Activated CD8-positive, alpha-beta T cell treated with anti-CD3 and anti-CD28 coated beads for 36 hours (primary cell): ENCODE measurements around the gene PXDN. TPM values are rescaled to one million over a fixed set of nuclear protein-coding genes. Genes with fewer than 3 reads are reported as not detected.
"Not testable (repeated sequence)": the region's sequence is repeated elsewhere in the genome, so short reads cannot be mapped to it uniquely, and the experiment has no call there.

ENCODE experiments used
- ATAC-seq: fragments of 200-7000 bp; cut with Tn5 transposase; one replicate; pipeline ENCODE4 v1.10.0; 2021; ENCODE audit warnings: mild to moderate bottlenecking, moderate library complexity
- CTCF ChIA-PET: fragments of 350-600 bp; sonication (Branson Sonifier 250); formaldehyde crosslinking; loops from one replicate; lab custom pipeline; 2021; ENCODE audit warnings: antibody characterized with exemption; lab: Charles Lee
- POLR2A ChIA-PET: fragments of 350-600 bp; sonication (Branson Sonifier 250); formaldehyde crosslinking; loops from one replicate; lab custom pipeline; 2021; ENCODE audit warnings: antibody characterized with exemption; lab: Charles Lee
- DNase-seq: peaks from one replicate; pipeline ENCODE4 v3.0.0-alpha.2; 2020
- H3K27ac Mint-ChIP-seq: one replicate; pipeline ENCODE4 v1.8.0; 2021; ENCODE audit warnings: mild to moderate bottlenecking, mixed read lengths
- H3K27me3 Mint-ChIP-seq: one replicate; pipeline ENCODE4 v1.8.0; 2021; ENCODE audit warnings: mixed read lengths
- H3K36me3 Mint-ChIP-seq: one replicate; pipeline ENCODE4 v1.8.0; 2021; ENCODE audit warnings: low read depth, mixed read lengths
- H3K4me1 Mint-ChIP-seq: one replicate; pipeline ENCODE4 v1.8.0; 2021; ENCODE audit warnings: low read depth, mixed read lengths
- H3K4me3 Mint-ChIP-seq: one replicate; pipeline ENCODE4 v1.8.0; 2021; ENCODE audit warnings: mild to moderate bottlenecking, moderate library complexity, mixed read lengths
- H3K9me3 Mint-ChIP-seq: one replicate; pipeline ENCODE4 v1.8.0; 2021; ENCODE audit warnings: mixed read lengths
- CTCF ChIP-seq: fragments of 200-600 bp; IDR thresholded peaks from one replicate; pipeline ENCODE4 v1.8.0; 2022; ENCODE audit warnings: antibody characterized with exemption, mild to moderate bottlenecking
- intact Hi-C: fragments of 100-400 bp; cut with micrococcal nuclease; formaldehyde crosslinking; loops from one replicate; pipeline ENCODE4 v1.10.0; 2022
- total RNA-seq, 2 experiments: library from RNA; stranded (reverse); gene quantifications; one replicate each; pipeline ENCODE4 v1.2.3, GENCODE V29; 2021

PXDN gene
- total RNA-seq, 2 experiments from 2014 or later, result 0.58 to 0.83 TPM

GRCh38 chr2:1622521-1623200, 121.7 kb downstream of the PXDN start:
- ChIA-PET POLR2A (no interaction called here), CTCF (no interaction called here)
- no peaks in the 10 kb centered on the region for H3K9me3 Mint-ChIP-seq
- intact Hi-C loops, result no loop called here
- TF ChIP-seq CTCF, result no peak
- ATAC-seq, result no peak
- no peaks in the 10 kb centered on the region for H3K4me1 Mint-ChIP-seq
- no peak overlapping the region for H3K4me3 Mint-ChIP-seq
- H3K27ac Mint-ChIP-seq, result no peak overlapping the region
- peaks cover 2% of the 10 kb centered on the region for H3K27me3 Mint-ChIP-seq
- H3K36me3 Mint-ChIP-seq, result no peaks in the 10 kb centered on the region
- DNase-seq, result no peak

GRCh38 chr2:1621976-1622375, 122.3 kb downstream of the PXDN start:
- intact Hi-C loops, H3K27me3 Mint-ChIP-seq, DNase-seq, H3K27ac Mint-ChIP-seq, H3K4me1 Mint-ChIP-seq, CTCF ChIA-PET, ATAC-seq, POLR2A ChIA-PET, H3K4me3 Mint-ChIP-seq, H3K36me3 Mint-ChIP-seq, H3K9me3 Mint-ChIP-seq: not testable (repeated sequence)

GRCh38 chr2:1621501-1621900, 122.8 kb downstream of the PXDN start:
- H3K4me1 Mint-ChIP-seq, result no peaks in the 10 kb centered on the region
- intact Hi-C loops, result no loop called here
- H3K4me3 Mint-ChIP-seq, result no peak overlapping the region
- H3K27me3 Mint-ChIP-seq, result peaks cover 2% of the 10 kb centered on the region
- TF ChIP-seq CTCF, result no peak
- H3K9me3 Mint-ChIP-seq, result no peaks in the 10 kb centered on the region
- POLR2A ChIA-PET, result no interaction called here
- no peak for DNase-seq
- CTCF ChIA-PET, result no interaction called here
- no peak for ATAC-seq
- no peak overlapping the region for H3K27ac Mint-ChIP-seq
- no peaks in the 10 kb centered on the region for H3K36me3 Mint-ChIP-seq

GRCh38 chr2:1621041-1621440, 123.3 kb downstream of the PXDN start:
- no peaks in the 10 kb centered on the region for H3K9me3 Mint-ChIP-seq
- no peak for ATAC-seq
- CTCF ChIA-PET, result no interaction called here
- no peak overlapping the region for H3K27ac Mint-ChIP-seq
- POLR2A ChIA-PET, result no interaction called here
- H3K4me3 Mint-ChIP-seq, result no peak overlapping the region
- H3K4me1 Mint-ChIP-seq, result no peaks in the 10 kb centered on the region
- TF ChIP-seq CTCF, result no peak
- no peak for DNase-seq
- H3K27me3 Mint-ChIP-seq, result no peaks in the 10 kb centered on the region
- no peaks in the 10 kb centered on the region for H3K36me3 Mint-ChIP-seq
- intact Hi-C loops, result no loop called here

GRCh38 chr2:1620081-1620480, 124.2 kb downstream of the PXDN start:
- Mint-ChIP-seq H3K36me3 (no peaks in the 10 kb centered on the region), H3K4me1 (no peaks in the 10 kb centered on the region), H3K27ac (no peak overlapping the region), H3K27me3 (no peaks in the 10 kb centered on the region), H3K4me3 (no peak overlapping the region), H3K9me3 (no peaks in the 10 kb centered on the region)
- ATAC-seq, result no peak
- DNase-seq, result no peak
- intact Hi-C loops, result no loop called here
- ChIA-PET POLR2A (no interaction called here), CTCF (no interaction called here)
- no peak for TF ChIP-seq CTCF
